GM12872 (cell line): ENCODE measurements around the gene CAMK2B.

ENCODE experiments used
- CTCF ChIP-seq: IDR thresholded peaks from 3 replicates; pipeline ENCODE4 v1.5.1; 2011; ENCODE audit warnings: low read depth, mild to moderate bottlenecking, low read length, moderate library complexity; ENCODE audit not compliant: insufficient read depth

The CAMK2B gene

DNA sequence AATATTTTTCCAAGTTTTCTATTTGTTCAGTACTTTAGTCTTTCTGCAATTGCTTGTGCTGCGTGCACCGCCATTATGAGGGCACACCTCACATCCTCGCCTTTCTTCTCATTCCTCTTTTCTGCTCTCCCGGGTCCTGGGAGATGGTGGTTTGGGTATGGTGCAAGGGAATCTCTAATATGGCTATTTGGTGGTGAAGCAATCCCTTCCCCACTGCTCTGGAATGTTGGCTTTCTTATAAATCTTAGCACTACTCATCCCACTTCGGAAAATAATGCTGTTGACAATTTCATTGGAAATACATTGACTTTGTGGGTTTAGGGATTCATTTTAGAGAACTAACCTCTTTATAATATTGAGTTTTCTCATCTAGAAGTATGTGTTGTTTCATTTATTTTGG, 134.2 kb downstream of the CAMK2B start:
- TF ChIP-seq CTCF: no peak

DNA sequence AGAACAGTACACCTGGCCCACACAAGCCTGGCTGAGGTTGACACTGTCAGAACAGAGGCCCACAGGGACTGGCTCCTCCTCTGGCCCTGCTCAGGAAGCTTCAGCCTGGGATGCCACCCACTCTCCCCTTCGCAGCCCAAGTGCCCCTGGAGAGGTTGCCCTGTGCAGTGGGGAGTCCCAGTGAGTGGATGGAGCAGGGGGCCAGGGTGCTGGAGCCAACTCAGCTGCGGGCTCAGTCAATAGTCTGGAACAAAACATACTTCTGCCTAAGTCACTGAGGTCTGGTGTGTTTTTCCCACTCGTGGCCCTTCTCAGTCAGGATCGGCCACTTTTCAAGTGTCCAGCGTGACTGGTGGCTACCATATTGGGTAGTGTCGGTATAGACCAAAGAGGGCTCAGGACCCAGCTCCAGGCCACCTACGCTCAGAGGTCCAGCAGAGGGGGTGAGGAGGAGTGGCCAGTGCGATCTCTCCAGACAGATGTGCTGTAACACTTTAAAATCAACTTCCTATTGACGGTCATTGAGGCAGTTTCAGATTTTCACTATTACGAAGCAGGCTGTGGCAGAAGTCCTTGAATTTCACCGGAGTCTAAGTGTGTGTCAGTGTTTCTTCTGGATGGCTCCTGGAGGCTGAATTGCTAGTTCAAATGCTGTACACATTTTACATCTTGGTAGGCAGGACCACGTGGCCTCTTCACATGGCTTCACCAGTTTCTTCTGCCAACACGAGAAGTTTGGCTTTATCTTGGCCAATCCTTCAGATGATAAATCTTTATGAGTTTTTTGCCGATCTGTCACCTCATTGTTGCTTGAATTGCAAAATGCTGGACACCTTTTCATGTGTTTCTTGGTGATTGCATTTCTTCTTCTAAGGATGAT, 135.2 kb downstream of the CAMK2B start:
- TF ChIP-seq CTCF: no peak

DNA sequence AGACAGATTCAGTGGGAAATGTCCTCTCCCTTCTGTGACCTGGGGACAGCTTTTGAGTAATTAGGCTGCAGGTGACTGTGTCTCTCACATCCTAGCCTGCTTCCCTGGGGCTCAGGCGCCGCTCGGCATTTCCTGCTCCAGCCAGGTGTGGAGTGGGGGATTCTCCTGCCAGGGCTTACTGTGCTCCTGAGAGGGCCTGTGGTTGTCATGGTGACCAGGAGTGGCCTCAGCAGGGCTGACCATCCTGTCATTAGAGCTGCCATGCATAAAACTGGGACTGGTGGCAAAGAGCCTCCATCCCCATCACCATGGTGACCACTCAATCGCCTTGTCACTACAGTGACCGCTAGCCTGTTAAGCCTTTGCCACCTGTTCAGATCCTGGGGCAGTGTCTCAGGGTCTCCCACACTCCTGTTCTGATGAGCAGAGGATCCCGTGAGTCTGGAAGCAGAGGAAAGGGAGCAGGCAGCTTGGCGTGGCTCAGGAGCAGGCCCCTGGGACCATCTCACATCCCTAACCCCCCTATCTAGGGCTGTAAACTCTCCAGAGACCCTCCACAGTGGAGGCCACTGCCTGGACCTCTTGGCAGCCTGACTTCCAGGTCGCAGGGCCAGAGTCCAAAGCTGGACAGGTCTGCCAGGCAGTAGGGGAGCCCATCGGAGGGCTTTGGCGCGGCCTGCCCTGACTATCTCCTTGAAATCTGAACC, 136.0 kb downstream of the CAMK2B start, which contains the start of gene GCK:
Gene GCK, minus strand, starts transcription at position 154 of the 707 bp plus-strand sequence. CDS start 486 bp downstream, outside the sequence.
- TF ChIP-seq CTCF: no peak

GRCh38 chr7:44188480-44189225, 136.7 kb downstream of the CAMK2B start:
- TF ChIP-seq CTCF: no peak

GRCh38 chr7:44187636-44188416, 137.6 kb downstream of the CAMK2B start:
- no peak for TF ChIP-seq CTCF

DNA sequence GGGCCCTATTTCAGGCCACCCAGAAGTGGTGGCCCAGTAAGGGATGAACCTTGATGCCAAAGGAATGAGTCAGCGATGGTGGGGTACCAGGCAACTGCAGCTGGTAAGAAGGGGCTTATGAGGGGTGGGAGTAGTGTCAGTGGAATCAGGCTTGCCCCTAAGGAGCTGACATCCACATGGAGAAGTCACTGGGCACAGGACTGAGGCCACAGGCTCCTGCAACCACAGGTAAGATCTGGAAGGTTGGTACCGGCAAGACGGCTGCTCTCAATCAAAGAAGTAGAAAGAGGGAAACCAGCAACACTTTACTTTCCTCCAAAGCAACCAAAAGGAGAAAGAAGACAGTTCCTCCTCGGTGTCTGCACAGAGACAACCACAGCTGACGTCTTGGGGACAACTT, 138.7 kb downstream of the CAMK2B start:
- TF ChIP-seq CTCF: no peak
